Breast epithelium (tissue), 4 donors: ENCODE data around the gene MVB12B. TPM values are rescaled to one million over a fixed set of nuclear protein-coding genes. Genes with fewer than 3 reads are reported as not detected.

ENCODE experiments used
- DNase-seq, 2 donors: peaks; one replicate each; pipeline ENCODE4 v3.0.0-alpha.2; 2019; ENCODE audit warnings: low spot score in 2 of 2
- H3K27ac ChIP-seq, 2 donors: fragments of 200-600 bp; sonication (generic) in 1 of 2; one replicate each; pipeline ENCODE4 v1.5.1; 2016 to 2019; ENCODE audit warnings: mild to moderate bottlenecking in 1 of 2
- H3K27me3 ChIP-seq, 2 donors: fragments of 200-600 bp; sonication (generic) in 1 of 2; one replicate each; pipeline versions ENCODE4 v1.5.1 to v1.6.0; 2017 to 2019; ENCODE audit warnings: control low read depth in 1 of 2, mild to moderate bottlenecking in 1 of 2
- H3K36me3 ChIP-seq: fragments of 200-600 bp; one replicate; pipeline ENCODE4 v1.5.1; 2019
- H3K4me1 ChIP-seq, 2 donors: fragments of 200-600 bp; sonication (generic); one replicate each; pipeline ENCODE4 v1.5.1; 2016 to 2019; ENCODE audit warnings: control low read depth in 1 of 2
- H3K4me3 ChIP-seq, 3 donors: fragments of 200-600 bp; sonication (generic); 1 replicate in 2 of 3; 2 replicates in 1 of 3; pipeline ENCODE4 v1.5.1; 2016 to 2019; ENCODE audit warnings: mild to moderate bottlenecking in 3 of 3, moderate library complexity in 2 of 3
- H3K9me3 ChIP-seq, 2 donors: fragments of 200-600 bp; sonication (generic) in 1 of 2; one replicate each; pipeline ENCODE4 v1.5.1; 2016 to 2019; ENCODE audit warnings: control low read depth in 1 of 2
- POLR2A ChIP-seq: fragments of 450-650 bp; IDR thresholded peaks from one replicate; pipeline ENCODE4 v1.6.1; 2016; ENCODE audit warnings: antibody characterized with exemption, mild to moderate bottlenecking, moderate library complexity
- POLR2AphosphoS5 ChIP-seq, 3 donors: sonication (generic); formaldehyde crosslinking; IDR thresholded peaks; one replicate each; pipeline ENCODE4 v1.6.1; 2017; ENCODE audit warnings: antibody characterized with exemption in 3 of 3
- intact Hi-C: fragments of 100-400 bp; cut with DNase I; formaldehyde crosslinking; loops from one replicate; pipeline ENCODE4 v1.15.1; 2023; ENCODE audit warnings: low total_unique reads
- total RNA-seq, 3 donors: library from RNA; depleted of rRNA; stranded (reverse); fragments of >200 nt; gene quantifications; one replicate each; pipeline ENCODE4 v1.1.0, GENCODE V29; 2016
- TF ChIP-seq, protein P1 (sequence below), 3 donors: fragments of 450-650 bp; IDR thresholded peaks; one replicate each; pipeline ENCODE4 v1.5.1; 2016 to 2017; ENCODE audit warnings: antibody characterized with exemption in 3 of 3, mild to moderate bottlenecking in 3 of 3, moderate library complexity in 3 of 3

Gene MVB12B
- total RNA-seq, 3 donors from 2014 or later: 8.2 to 12.6 (median 9.9) TPM

DNA sequence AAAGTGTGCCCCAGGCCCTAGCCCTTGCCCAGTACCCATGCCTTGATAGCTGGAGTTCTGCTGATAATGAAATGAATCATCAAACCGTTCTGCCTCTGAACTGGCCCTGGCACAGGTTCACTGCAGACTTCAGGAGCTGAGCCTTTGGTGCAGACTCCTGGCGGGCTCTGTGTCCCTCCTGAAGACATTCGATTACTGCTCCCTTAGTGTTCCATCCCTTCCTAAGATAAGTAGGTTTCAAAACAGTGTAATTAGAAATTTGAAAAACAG, 97.2 kb downstream of the MVB12B start:
- H3K4me3 ChIP-seq: no peak overlapping the region
- H3K27me3 ChIP-seq: no peaks in the 10 kb centered on the region
- TF ChIP-seq POLR2A: no peak
- no peak for TF ChIP-seq POLR2AphosphoS5 (IDR thresholded peaks at IDR 0.05)
- TF ChIP-seq, protein P1, sequence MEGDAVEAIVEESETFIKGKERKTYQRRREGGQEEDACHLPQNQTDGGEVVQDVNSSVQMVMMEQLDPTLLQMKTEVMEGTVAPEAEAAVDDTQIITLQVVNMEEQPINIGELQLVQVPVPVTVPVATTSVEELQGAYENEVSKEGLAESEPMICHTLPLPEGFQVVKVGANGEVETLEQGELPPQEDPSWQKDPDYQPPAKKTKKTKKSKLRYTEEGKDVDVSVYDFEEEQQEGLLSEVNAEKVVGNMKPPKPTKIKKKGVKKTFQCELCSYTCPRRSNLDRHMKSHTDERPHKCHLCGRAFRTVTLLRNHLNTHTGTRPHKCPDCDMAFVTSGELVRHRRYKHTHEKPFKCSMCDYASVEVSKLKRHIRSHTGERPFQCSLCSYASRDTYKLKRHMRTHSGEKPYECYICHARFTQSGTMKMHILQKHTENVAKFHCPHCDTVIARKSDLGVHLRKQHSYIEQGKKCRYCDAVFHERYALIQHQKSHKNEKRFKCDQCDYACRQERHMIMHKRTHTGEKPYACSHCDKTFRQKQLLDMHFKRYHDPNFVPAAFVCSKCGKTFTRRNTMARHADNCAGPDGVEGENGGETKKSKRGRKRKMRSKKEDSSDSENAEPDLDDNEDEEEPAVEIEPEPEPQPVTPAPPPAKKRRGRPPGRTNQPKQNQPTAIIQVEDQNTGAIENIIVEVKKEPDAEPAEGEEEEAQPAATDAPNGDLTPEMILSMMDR (IDR thresholded peaks at IDR 0.05): no peak
- no peak for DNase-seq
- no peaks in the 10 kb centered on the region for H3K36me3 ChIP-seq
- no peak overlapping the region for H3K27ac ChIP-seq
- no peaks in the 10 kb centered on the region for H3K9me3 ChIP-seq
- H3K4me1 ChIP-seq: no peaks in the 10 kb centered on the region
- intact Hi-C loops: no loop called here

DNA sequence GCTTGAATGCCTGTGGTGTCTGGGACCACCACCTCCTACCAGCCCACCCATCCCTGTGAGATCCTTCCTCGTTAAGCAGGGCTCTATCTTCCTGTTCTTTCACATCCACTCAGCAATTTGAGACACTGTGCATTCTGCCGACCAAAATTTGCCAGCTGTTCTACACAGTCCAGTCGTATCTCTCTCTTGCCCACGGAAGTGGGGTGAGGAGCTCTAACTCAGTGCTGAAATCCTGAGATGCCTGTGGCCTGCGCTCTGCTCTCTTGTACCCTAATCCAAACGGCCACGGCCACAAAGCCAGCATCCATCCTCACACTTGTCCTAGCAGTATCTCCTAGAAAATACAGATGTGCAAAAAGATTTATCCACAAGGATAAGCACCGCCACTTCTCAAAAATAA, 97.9 kb downstream of the MVB12B start:
- H3K27ac ChIP-seq: no peak overlapping the region
- no peak overlapping the region for H3K4me3 ChIP-seq
- intact Hi-C loops: no loop called here
- no peak for TF ChIP-seq POLR2AphosphoS5 (IDR thresholded peaks at IDR 0.05)
- TF ChIP-seq, protein P1 (IDR thresholded peaks at IDR 0.05): no peak
- no peak for TF ChIP-seq POLR2A
- no peaks in the 10 kb centered on the region for H3K27me3 ChIP-seq
- H3K4me1 ChIP-seq: no peaks in the 10 kb centered on the region
- no peaks in the 10 kb centered on the region for H3K36me3 ChIP-seq
- no peak for DNase-seq
- no peaks in the 10 kb centered on the region for H3K9me3 ChIP-seq

DNA sequence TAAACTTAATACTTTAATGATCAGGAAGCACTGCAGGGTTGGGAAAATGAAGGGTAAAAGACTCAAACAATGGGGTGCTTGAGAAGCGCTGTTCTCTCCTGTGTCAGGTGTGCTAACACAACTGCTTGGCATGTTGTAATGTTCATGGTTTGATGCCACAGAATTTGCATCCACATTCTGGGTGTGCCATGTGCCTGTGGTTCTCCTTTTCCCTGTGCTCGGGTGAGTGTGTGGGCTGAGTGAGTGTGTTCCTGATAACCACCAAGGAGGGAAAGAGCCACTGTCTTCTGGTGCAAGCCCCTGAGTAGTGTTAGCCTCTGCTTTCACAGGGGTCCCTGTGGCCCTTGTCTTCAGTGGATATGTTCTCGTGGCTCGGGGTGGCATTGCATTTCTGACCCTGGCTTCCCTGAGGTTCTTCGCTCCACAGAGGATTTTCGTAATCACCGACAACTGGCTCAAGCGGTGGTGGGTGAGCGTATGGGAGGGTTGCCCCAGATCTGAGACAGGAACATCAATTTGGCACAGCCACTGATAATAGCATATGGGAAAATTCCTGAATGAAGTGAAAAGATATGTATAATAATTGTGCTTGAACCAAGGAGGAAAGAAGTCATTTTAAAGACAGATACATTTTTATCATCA, 102.0 kb downstream of the MVB12B start:
- no peak for TF ChIP-seq POLR2A
- TF ChIP-seq POLR2AphosphoS5 (IDR thresholded peaks at IDR 0.05): no peak
- TF ChIP-seq, protein P1 (IDR thresholded peaks at IDR 0.05): no peak
- Histone ChIP-seq H3K27ac (no peak overlapping the region), H3K4me1 (no peaks in the 10 kb centered on the region), H3K27me3 (no peaks in the 10 kb centered on the region), H3K4me3 (no peak overlapping the region), H3K9me3 (no peaks in the 10 kb centered on the region), H3K36me3 (no peaks in the 10 kb centered on the region)
- intact Hi-C loops: no loop called here
- DNase-seq: no peak

DNA sequence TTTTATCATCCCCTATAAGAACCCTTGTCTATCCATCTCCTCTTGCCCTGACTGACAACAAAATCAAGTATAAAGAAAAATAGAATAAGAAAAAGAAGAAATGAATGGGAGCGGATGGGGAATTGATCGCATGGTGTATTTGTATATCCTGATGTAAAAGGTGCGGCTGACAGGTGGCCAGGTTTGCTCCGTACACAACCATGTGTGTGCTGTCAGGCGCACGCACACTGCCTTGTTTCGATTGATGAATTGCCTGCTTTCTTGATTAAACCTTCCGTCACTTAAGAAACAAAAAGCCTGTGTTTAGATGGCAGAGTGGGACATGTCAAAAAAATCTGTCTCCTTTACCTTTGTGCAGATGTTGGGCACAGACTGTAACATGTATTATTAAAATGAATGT, 102.6 kb downstream of the MVB12B start:
- H3K36me3 ChIP-seq: no peaks in the 10 kb centered on the region
- intact Hi-C loops: no loop called here
- H3K27ac ChIP-seq: no peak overlapping the region
- no peaks in the 10 kb centered on the region for H3K4me1 ChIP-seq
- TF ChIP-seq, protein P1 (IDR thresholded peaks at IDR 0.05): no peak
- no peak overlapping the region for H3K4me3 ChIP-seq
- no peaks in the 10 kb centered on the region for H3K27me3 ChIP-seq
- DNase-seq: no peak
- no peaks in the 10 kb centered on the region for H3K9me3 ChIP-seq

DNA sequence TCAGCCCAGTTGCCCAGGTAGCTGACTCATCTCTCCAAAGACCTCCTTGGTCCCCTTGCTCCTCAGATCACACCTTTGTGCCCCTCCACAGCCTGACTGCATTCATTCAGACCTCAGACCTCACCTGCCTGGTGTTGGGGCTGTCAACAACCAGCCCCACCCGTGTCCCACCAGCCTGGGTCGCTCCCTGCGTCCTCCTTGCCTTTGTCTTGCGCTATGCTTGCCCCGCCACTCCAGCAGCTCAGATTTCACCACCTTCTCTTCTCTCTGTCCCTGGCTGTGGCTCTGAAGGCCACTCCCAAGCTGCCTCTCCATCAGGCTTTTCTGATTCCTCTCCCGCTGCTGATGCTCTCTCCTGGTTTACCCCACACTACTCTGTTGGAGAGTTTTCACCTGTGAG, 103.5 kb downstream of the MVB12B start:
- no peak overlapping the region for H3K4me3 ChIP-seq
- no peaks in the 10 kb centered on the region for H3K27me3 ChIP-seq
- no peak for TF ChIP-seq POLR2AphosphoS5 (IDR thresholded peaks at IDR 0.05)
- no peak for TF ChIP-seq POLR2A
- TF ChIP-seq, protein P1 (IDR thresholded peaks at IDR 0.05): no peak
- DNase-seq: no peak
- H3K9me3 ChIP-seq: no peaks in the 10 kb centered on the region
- H3K27ac ChIP-seq: no peak overlapping the region
- H3K4me1 ChIP-seq: no peaks in the 10 kb centered on the region
- intact Hi-C loops: no loop called here
- no peaks in the 10 kb centered on the region for H3K36me3 ChIP-seq
